HEK293 (cell line): Measurements from ENCODE around the gene UPK1A.

Experiments
- YY2 ChIP-seq: fragments of 450-650 bp; formaldehyde crosslinking; IDR thresholded peaks from 2 replicates; pipeline ENCODE4 v1.5.1; 2016; ENCODE audit warnings: missing biosample characterization, missing genetic modification characterization
- ZNF114 ChIP-seq: fragments of 450-650 bp; formaldehyde crosslinking; IDR thresholded peaks from 2 replicates; pipeline ENCODE4 v1.5.0; 2017; ENCODE audit warnings: missing biosample characterization, missing genetic modification characterization
- ZNF555 ChIP-seq: fragments of 450-650 bp; formaldehyde crosslinking; conservative IDR thresholded peaks from 2 replicates; pipeline ENCODE4 v1.5.1; 2017; ENCODE audit warnings: missing biosample characterization, mild to moderate bottlenecking, missing genetic modification characterization, inconsistent platforms
- ZNF792 ChIP-seq: fragments of 450-650 bp; formaldehyde crosslinking; IDR thresholded peaks from 2 replicates; pipeline ENCODE4 v1.5.1; 2016; ENCODE audit warnings: missing biosample characterization, missing genetic modification characterization
- TF ChIP-seq, protein P1 (sequence below): fragments of 450-650 bp; formaldehyde crosslinking; IDR thresholded peaks from 2 replicates; pipeline ENCODE4 v1.5.1; 2016; ENCODE audit warnings: missing biosample characterization, missing genetic modification characterization

DNA sequence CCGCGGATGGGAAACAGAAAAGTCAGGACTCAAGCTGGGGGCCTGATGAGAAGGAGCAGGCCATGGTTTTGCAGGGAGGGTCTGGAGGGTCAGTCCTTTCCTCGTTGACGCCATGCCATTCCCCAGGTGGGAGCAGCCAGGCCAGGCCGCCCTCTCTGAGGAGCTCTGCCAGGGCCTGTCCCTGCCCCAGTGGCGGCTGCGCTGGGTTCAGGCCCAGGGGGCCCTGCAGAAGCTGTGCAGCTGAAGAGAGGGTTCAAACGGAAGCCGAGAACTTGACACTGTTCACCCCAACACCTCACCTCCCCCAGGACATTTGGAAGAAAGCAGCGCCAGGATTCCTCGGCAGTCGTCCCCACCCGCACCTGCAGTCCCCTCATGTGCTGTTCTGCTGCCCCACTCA lies 43.6 kb upstream of the UPK1A start:
- TF ChIP-seq YY2 (tag by site-specific recombination) (no peak), ZNF555 (tag by site-specific recombination) (no peak), ZNF114 (tag by site-specific recombination) (no peak), ZNF792 (tag by site-specific recombination) (no peak)
- TF ChIP-seq, protein P1, sequence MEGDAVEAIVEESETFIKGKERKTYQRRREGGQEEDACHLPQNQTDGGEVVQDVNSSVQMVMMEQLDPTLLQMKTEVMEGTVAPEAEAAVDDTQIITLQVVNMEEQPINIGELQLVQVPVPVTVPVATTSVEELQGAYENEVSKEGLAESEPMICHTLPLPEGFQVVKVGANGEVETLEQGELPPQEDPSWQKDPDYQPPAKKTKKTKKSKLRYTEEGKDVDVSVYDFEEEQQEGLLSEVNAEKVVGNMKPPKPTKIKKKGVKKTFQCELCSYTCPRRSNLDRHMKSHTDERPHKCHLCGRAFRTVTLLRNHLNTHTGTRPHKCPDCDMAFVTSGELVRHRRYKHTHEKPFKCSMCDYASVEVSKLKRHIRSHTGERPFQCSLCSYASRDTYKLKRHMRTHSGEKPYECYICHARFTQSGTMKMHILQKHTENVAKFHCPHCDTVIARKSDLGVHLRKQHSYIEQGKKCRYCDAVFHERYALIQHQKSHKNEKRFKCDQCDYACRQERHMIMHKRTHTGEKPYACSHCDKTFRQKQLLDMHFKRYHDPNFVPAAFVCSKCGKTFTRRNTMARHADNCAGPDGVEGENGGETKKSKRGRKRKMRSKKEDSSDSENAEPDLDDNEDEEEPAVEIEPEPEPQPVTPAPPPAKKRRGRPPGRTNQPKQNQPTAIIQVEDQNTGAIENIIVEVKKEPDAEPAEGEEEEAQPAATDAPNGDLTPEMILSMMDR: no peak
